Measurements from ENCODE around the gene TUBB6. TPM values are rescaled to one million over a fixed set of nuclear protein-coding genes. Genes with fewer than 3 reads are reported as not detected.

Gene TUBB6
- total RNA-seq, 2 donors from 2014 or later = 357 to 454 TPM

GRCh38 chr18:12291161-12291560 is 16.9 kb upstream of the TUBB6 start:
- no peaks in the 10 kb centered on the region for H3K36me3 ChIP-seq
- no peak overlapping the region for H3K27ac ChIP-seq
- ATAC-seq (ENCODE audit: insufficient number of reproducible peaks, low FRiP score, low read depth) = no peak
- no peaks in the 10 kb centered on the region for H3K27me3 ChIP-seq (replicated peaks; ENCODE audit: insufficient read depth)
- H3K9me3 ChIP-seq = no peaks in the 10 kb centered on the region
- no peak for TF ChIP-seq CTCF (IDR thresholded peaks at IDR 0.05)
- H3K4me1 ChIP-seq (ENCODE audit: control insufficient read depth in 1 of 2, low read depth in 2 of 2) = peaks cover 4 to 24% of the 10 kb centered on the region in 2 donors
- no peak for DNase-seq (ENCODE audit: low spot score)
- H3K4me3 ChIP-seq = no peak overlapping the region

GRCh38 chr18:12291690-12292089 is 16.4 kb upstream of the TUBB6 start:
- ATAC-seq (ENCODE audit: insufficient number of reproducible peaks, low FRiP score, low read depth) (no peak), DNase-seq (ENCODE audit: low spot score) (no peak)
- Histone ChIP-seq H3K27me3 (replicated peaks; ENCODE audit: insufficient read depth) (no peaks in the 10 kb centered on the region), H3K27ac (no peak overlapping the region), H3K4me3 (no peak overlapping the region), H3K4me1 (ENCODE audit: control insufficient read depth in 1 of 2, low read depth in 2 of 2) (peaks cover 4 to 24% of the 10 kb centered on the region in 2 donors), H3K36me3 (no peaks in the 10 kb centered on the region), H3K9me3 (no peaks in the 10 kb centered on the region)
- no peak for TF ChIP-seq CTCF (IDR thresholded peaks at IDR 0.05)

DNA sequence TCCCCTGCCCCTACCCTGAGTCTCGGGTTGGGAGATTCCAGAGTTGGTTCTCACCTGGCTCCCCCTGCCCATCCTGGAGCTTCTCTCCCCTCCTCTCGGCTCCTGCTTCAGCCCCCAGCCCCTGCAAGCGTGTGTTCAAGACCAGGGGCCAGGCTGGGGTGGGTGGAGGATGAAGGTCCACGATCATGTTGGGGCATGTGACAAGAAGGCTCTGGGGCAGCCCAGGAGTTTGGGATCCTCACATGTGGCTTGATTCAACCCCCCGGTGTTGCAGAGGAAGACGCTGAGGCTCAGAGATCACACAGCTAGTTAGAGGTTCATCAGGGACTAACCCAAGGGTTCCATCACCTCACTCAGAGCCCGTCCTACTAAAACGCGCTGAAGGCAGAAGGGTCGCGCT is 14.2 kb upstream of the TUBB6 start:
- peaks cover 2 to 11% of the 10 kb centered on the region in 2 donors for H3K4me1 ChIP-seq (ENCODE audit: control insufficient read depth in 1 of 2, low read depth in 2 of 2)
- H3K4me3 ChIP-seq = no peak overlapping the region
- TF ChIP-seq CTCF (IDR thresholded peaks at IDR 0.05) = no peak
- no peak for ATAC-seq (ENCODE audit: insufficient number of reproducible peaks, low FRiP score, low read depth)
- no peak for DNase-seq (ENCODE audit: low spot score)
- H3K9me3 ChIP-seq = no peaks in the 10 kb centered on the region
- H3K27me3 ChIP-seq (replicated peaks; ENCODE audit: insufficient read depth) = no peaks in the 10 kb centered on the region
- H3K36me3 ChIP-seq = no peaks in the 10 kb centered on the region
- H3K27ac ChIP-seq = no peak overlapping the region

DNA sequence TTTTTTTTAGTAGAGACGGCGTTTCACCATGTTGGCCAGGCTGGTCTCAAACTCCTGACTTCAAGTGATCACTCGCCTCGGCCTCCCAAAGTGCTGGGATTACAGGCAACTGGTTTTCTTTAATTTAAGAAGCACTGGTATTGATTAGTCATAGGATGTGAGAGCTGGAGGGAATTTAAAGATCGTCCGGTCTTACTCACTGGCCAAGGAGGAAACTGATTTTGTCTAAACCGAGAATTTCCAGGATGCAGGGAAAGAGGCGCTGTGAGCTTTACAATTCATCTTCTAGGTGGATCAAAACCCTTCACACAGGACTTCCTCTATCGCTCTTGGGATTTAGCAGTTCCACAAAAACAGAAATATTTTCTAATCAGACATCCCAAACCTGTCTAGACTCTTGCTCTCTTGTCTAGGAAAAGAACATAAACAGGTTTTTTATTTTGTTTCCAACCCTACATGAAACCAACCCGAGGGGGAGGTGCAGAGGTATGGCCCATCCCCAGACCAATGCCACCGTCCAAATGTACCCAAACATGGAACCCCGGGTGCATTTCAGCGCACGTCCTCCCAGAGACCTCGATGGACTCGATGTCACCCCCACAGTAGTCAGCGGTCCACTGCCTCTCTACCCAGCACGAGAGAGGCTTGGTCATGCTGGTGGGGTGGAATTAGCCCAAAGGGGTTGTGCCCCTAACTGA is 12.5 kb upstream of the TUBB6 start:
- Histone ChIP-seq H3K36me3 (no peaks in the 10 kb centered on the region), H3K4me1 (ENCODE audit: control insufficient read depth in 1 of 2, low read depth in 2 of 2) (no peaks in the 10 kb centered on the region), H3K27ac (no peak overlapping the region), H3K4me3 (no peak overlapping the region), H3K27me3 (replicated peaks; ENCODE audit: insufficient read depth) (no peaks in the 10 kb centered on the region), H3K9me3 (no peaks in the 10 kb centered on the region)
- ATAC-seq (ENCODE audit: insufficient number of reproducible peaks, low FRiP score, low read depth) (no peak), DNase-seq (ENCODE audit: low spot score) (no peak)
- no peak for TF ChIP-seq CTCF (IDR thresholded peaks at IDR 0.05)

GRCh38 chr18:12296087-12296403 is 12.0 kb upstream of the TUBB6 start:
- H3K36me3 ChIP-seq = no peaks in the 10 kb centered on the region
- no peak for DNase-seq (ENCODE audit: low spot score)
- H3K4me3 ChIP-seq = no peak overlapping the region
- H3K27ac ChIP-seq = no peak overlapping the region
- ATAC-seq (ENCODE audit: insufficient number of reproducible peaks, low FRiP score, low read depth) = no peak
- no peak for TF ChIP-seq CTCF (IDR thresholded peaks at IDR 0.05)
- H3K27me3 ChIP-seq (replicated peaks; ENCODE audit: insufficient read depth) = no peaks in the 10 kb centered on the region
- no peaks in the 10 kb centered on the region for H3K9me3 ChIP-seq
- no peaks in the 10 kb centered on the region for H3K4me1 ChIP-seq (ENCODE audit: control insufficient read depth in 1 of 2, low read depth in 2 of 2)

Data from thoracic aorta (tissue), 2 donors.